Activated CD8-positive, alpha-beta memory T cell treated with anti-CD3 and anti-CD28 coated beads, Interleukin-2, amount 50 U/mL, for 24 hours (primary cell): ENCODE measurements around the gene NACA2.

ENCODE experiments used
- DNase-seq: peaks from one replicate; pipeline ENCODE4 v3.0.0-alpha.2; 2020; ENCODE audit errors: extremely low read depth

NACA2 gene

GRCh38 chr17:61551255-61551742 lies 39.7 kb downstream of the NACA2 start:
- DNase-seq: no peak

- no peak for DNase-seq
Measured at GRCh38 chr17:61547113-61547512, 43.9 kb downstream of the NACA2 start.

GRCh38 chr17:61545335-61545938 lies 45.6 kb downstream of the NACA2 start:
- no peak for DNase-seq

- no peak for DNase-seq
Measured at GRCh38 chr17:61543786-61544415, 47.1 kb downstream of the NACA2 start.

GRCh38 chr17:61542027-61542426 lies 49.0 kb downstream of the NACA2 start:
- DNase-seq: no peak

GRCh38 chr17:61540874-61541273 lies 50.1 kb downstream of the NACA2 start:
- no peak for DNase-seq
